Astrocyte of the spinal cord (primary cell): ENCODE measurements around the gene SCRN2.

ENCODE experiments used
- DNase-seq: peaks from one replicate; pipeline ENCODE4 v3.0.0; 2011; ENCODE audit warnings: low read depth, low spot score
- H3K4me3 ChIP-seq: 2 replicates; pipeline ENCODE4 v1.5.1; 2011; ENCODE audit warnings: low read depth, mild to moderate bottlenecking, low read length, moderate library complexity
- CTCF ChIP-seq: IDR thresholded peaks from 2 replicates; pipeline ENCODE4 v1.5.1; 2012; ENCODE audit warnings: low read depth, mild to moderate bottlenecking, low read length, inconsistent platforms
- in situ Hi-C: cut with HindIII; loops from 2 replicates; pipeline ENCODE4 v1.10.0; 2017; ENCODE audit warnings: low sequenced_read_pairs

The SCRN2 gene

GRCh38 chr17:47834756-47835155 lies 6.3 kb downstream of the SCRN2 start:
- H3K4me3 ChIP-seq, result no peak overlapping the region
- in situ Hi-C loops, result no loop called here
- no peak for DNase-seq
- no peak for TF ChIP-seq CTCF

GRCh38 chr17:47831934-47832327 lies 9.1 kb downstream of the SCRN2 start:
- TF ChIP-seq CTCF, result no peak
- in situ Hi-C loops, result no loop called here
- DNase-seq, result no peak
- peak overlapping the region; percentile 96 for H3K4me3 ChIP-seq

GRCh38 chr17:47831003-47831933 lies 9.8 kb downstream of the SCRN2 start, which contains the start of the genes LRRC46 and MRPL10:
TSS of gene LRRC46 (plus strand) at chr17:47831670. CDS start at chr17:47831990, 320 bp downstream.
TSS of gene MRPL10 (minus strand) at chr17:47831541. CDS start at chr17:47831511, 30 bp downstream.
- in situ Hi-C loops, result no loop called here
- DNase-seq, result peak; percentile 92
- peak within 1 kb of the TSS; percentile 96 for H3K4me3 ChIP-seq
- peak; percentile 46 for TF ChIP-seq CTCF

GRCh38 chr17:47830396-47831002 lies 10.6 kb downstream of the SCRN2 start:
- H3K4me3 ChIP-seq, result peak overlapping the region; percentile 96
- TF ChIP-seq CTCF, result no peak
- in situ Hi-C loops, result no loop called here
- no peak for DNase-seq

- TF ChIP-seq CTCF, result no peak
- H3K4me3 ChIP-seq, result no peak overlapping the region
- in situ Hi-C loops, result no loop called here
- no peak for DNase-seq
Observed at GRCh38 chr17:47829870-47830269, 11.2 kb downstream of the SCRN2 start.

- DNase-seq, result no peak
- no peak for TF ChIP-seq CTCF
- in situ Hi-C loops, result no loop called here
- no peak overlapping the region for H3K4me3 ChIP-seq
Observed at GRCh38 chr17:47823519-47823918, 17.6 kb downstream of the SCRN2 start.
